CD14-positive monocyte (primary cell): ENCODE measurements around the gene CDKAL1. TPM values are rescaled to one million over a fixed set of nuclear protein-coding genes. Genes with fewer than 3 reads are reported as not detected.

Source experiments
- DNase-seq, 3 donors: peaks; one replicate each; pipeline ENCODE4 v3.0.0-alpha.2; 2011 to 2022
- H2AFZ ChIP-seq: 2 replicates; pipeline ENCODE4 v1.6.0; 2012; ENCODE audit warnings: mild to moderate bottlenecking, low read depth, low read length, inconsistent platforms; ENCODE audit not compliant: insufficient read depth, poor library complexity, severe bottlenecking
- H3K27ac ChIP-seq, 2 donors: 1 replicate in 1 of 2; 2 replicates in 1 of 2; pipeline ENCODE4 v1.5.1; 2012 to 2013; ENCODE audit warnings: low read length in 2 of 2, control low read depth in 1 of 2, inconsistent platforms in 1 of 2, low read depth in 1 of 2, mild to moderate bottlenecking in 1 of 2
- H3K27me3 ChIP-seq, 2 donors: one replicate each; pipeline versions ENCODE4 v1.6.0 to v1.6.1; 2011 to 2013; ENCODE audit warnings: low read length in 2 of 2; ENCODE audit not compliant: control insufficient read depth in 2 of 2, insufficient read depth in 2 of 2
- H3K36me3 ChIP-seq, 2 donors: replicated peaks in 1 of 2; 1 replicate in 1 of 2; 2 replicates in 1 of 2; pipeline versions ENCODE4 v1.5.1 to v1.6.1; 2012 to 2013; ENCODE audit warnings: low read length in 2 of 2, control low read depth in 1 of 2, inconsistent platforms in 1 of 2, mild to moderate bottlenecking in 1 of 2; ENCODE audit not compliant: insufficient read depth in 2 of 2, control insufficient read depth in 1 of 2
- H3K4me1 ChIP-seq, 2 donors: 1 replicate in 1 of 2; 2 replicates in 1 of 2; pipeline versions ENCODE4 v1.5.1 to v1.6.1; 2012 to 2013; ENCODE audit warnings: low read length in 2 of 2, control low read depth in 1 of 2, inconsistent platforms in 1 of 2, mild to moderate bottlenecking in 1 of 2, moderate library complexity in 1 of 2; ENCODE audit not compliant: insufficient read depth in 2 of 2, control insufficient read depth in 1 of 2
- H3K4me2 ChIP-seq: replicated peaks from 2 replicates; pipeline ENCODE3; 2012; ENCODE audit warnings: low read length, moderate library complexity, mild to moderate bottlenecking; ENCODE audit not compliant: poor library complexity, severe bottlenecking; ENCODE audit errors: extremely low read depth
- H3K4me3 ChIP-seq, 3 experiments: fragments of 200-600 bp in 1 of 3; sonication (generic) in 1 of 3; replicated peaks in 1 of 3; 1 replicate in 2 of 3; 2 replicates in 1 of 3; pipeline ENCODE4 v1.5.1; 2011 to 2013; ENCODE audit warnings: low read length in 3 of 3, mild to moderate bottlenecking in 3 of 3, control low read depth in 2 of 3, low read depth in 2 of 3, inconsistent platforms in 1 of 3, moderate library complexity in 1 of 3
- H3K79me2 ChIP-seq: 2 replicates; pipeline ENCODE4 v1.6.0; 2012; ENCODE audit warnings: mild to moderate bottlenecking, control low read depth, inconsistent platforms, low read length, moderate library complexity; ENCODE audit not compliant: insufficient read depth
- H3K9ac ChIP-seq: 2 replicates; pipeline ENCODE4 v1.6.0; 2017; ENCODE audit warnings: low read length, mild to moderate bottlenecking; ENCODE audit not compliant: insufficient read depth, poor library complexity, severe bottlenecking
- H3K9me3 ChIP-seq, 2 donors: replicated peaks in 1 of 2; 1 replicate in 1 of 2; 2 replicates in 1 of 2; pipeline versions ENCODE4 v1.5.1 to v1.6.1; 2012 to 2013; ENCODE audit warnings: low read length in 2 of 2, control low read depth in 1 of 2; ENCODE audit not compliant: control insufficient read depth in 1 of 2, insufficient read depth in 1 of 2
- H4K20me1 ChIP-seq: 2 replicates; pipeline ENCODE4 v1.6.0; 2012; ENCODE audit warnings: mild to moderate bottlenecking, low read length, control low read depth, moderate library complexity; ENCODE audit not compliant: insufficient read depth
- H3K27ac Mint-ChIP-seq, 7 donors: one replicate each; pipeline ENCODE4 v1.8.0; 2020; ENCODE audit warnings: mild to moderate bottlenecking in 7 of 7, mixed read lengths in 7 of 7, moderate library complexity in 6 of 7, inconsistent platforms in 2 of 7
- H3K27me3 Mint-ChIP-seq, 3 donors: one replicate each; pipeline ENCODE4 v1.8.0; 2021 to 2022; ENCODE audit warnings: low read depth in 3 of 3, mild to moderate bottlenecking in 3 of 3, mixed read lengths in 3 of 3, moderate library complexity in 3 of 3, inconsistent platforms in 1 of 3
- H3K36me3 Mint-ChIP-seq, 2 donors: one replicate each; pipeline ENCODE4 v1.8.0; 2020; ENCODE audit warnings: mixed read lengths in 2 of 2, inconsistent platforms in 1 of 2, mild to moderate bottlenecking in 1 of 2
- H3K4me1 Mint-ChIP-seq: one replicate; pipeline ENCODE4 v1.8.0; 2020; ENCODE audit warnings: mild to moderate bottlenecking, mixed read lengths
- H3K4me3 Mint-ChIP-seq, 2 donors: one replicate each; pipeline ENCODE4 v1.8.0; 2020; ENCODE audit warnings: mild to moderate bottlenecking in 2 of 2, mixed read lengths in 2 of 2, moderate library complexity in 1 of 2
- H3K9me3 Mint-ChIP-seq, 7 donors: one replicate each; pipeline ENCODE4 v1.8.0; 2020 to 2022; ENCODE audit warnings: mixed read lengths in 7 of 7, mild to moderate bottlenecking in 6 of 7, moderate library complexity in 6 of 7, inconsistent platforms in 2 of 7
- WGBS: methylation state at CpG from one replicate; pipeline ENCODE4 v1.1.5; 2013; ENCODE audit warnings: missing lambda C conversion rate; ENCODE audit not compliant: insufficient coverage; 5-methylcytosine and 5-hydroxymethylcytosine counted together
- intact Hi-C, 2 donors: fragments of 100-400 bp; cut with micrococcal nuclease; formaldehyde crosslinking; loops; one replicate each; pipeline versions ENCODE4 v1.15.0 to v1.15.1; 2023
- polyA plus RNA-seq, 3 donors: library from polyadenylated mRNA; depleted of rRNA in 1 of 3; unstranded in 2 of 3; stranded (reverse) in 1 of 3; fragments of 300-500 nt in 2 of 3; fragments of >200 nt in 1 of 3; fragmentation: Illumina TruSeq in 2 of 3; gene quantifications; 1 replicate in 2 of 3; 2 replicates in 1 of 3; pipeline ENCODE4 v1.2.3, GENCODE V29; 2012 to 2021
- TF ChIP-seq, protein P1 (sequence below): fragments of 200-600 bp; IDR thresholded peaks from one replicate; pipeline ENCODE4 v1.8.0; 2022; ENCODE audit warnings: antibody characterized with exemption, mild to moderate bottlenecking

CDKAL1 gene
- polyA plus RNA-seq, 3 donors = 3.2 to 12.4 (median 8.3) TPM

DNA sequence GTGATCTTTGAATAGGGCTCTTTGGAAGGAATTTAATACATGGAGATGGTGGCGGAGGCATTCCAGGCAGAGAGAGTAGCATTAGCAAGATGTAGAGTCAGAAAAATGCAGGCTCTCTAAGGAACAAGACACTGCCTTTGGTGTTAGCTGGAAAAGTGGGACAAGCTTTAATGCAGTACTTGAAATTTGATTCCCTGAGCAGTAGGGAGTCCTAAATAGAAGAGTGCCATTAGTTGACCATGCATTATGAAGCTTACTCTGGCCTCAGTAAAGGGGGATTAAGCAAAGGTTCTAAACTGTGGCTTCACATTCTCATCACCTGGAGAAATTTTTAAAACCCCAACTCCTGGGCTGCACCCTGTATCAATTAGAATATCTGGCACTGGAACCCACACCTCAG lies 564.5 kb downstream of the CDKAL1 start:
- no peak overlapping the region for H3K27ac Mint-ChIP-seq
- Histone ChIP-seq H3K27ac (no peak overlapping the region), H3K4me1 (peaks cover 10 to 11% of the 10 kb centered on the region in 2 donors), H3K27me3 (no peaks in the 10 kb centered on the region), H3K4me3 (no peak overlapping the region), H3K9ac (no peak overlapping the region), H3K4me2 (no peak overlapping the region), H4K20me1 (no peaks in the 10 kb centered on the region), H3K79me2 (no peaks in the 10 kb centered on the region), H2AFZ (no peak overlapping the region), H3K9me3 (no peaks in the 10 kb centered on the region), H3K36me3 (no peaks in the 10 kb centered on the region)
- peaks cover 0 to 2% (median 0%) of the 10 kb centered on the region in 3 donors for H3K27me3 Mint-ChIP-seq
- H3K9me3 Mint-ChIP-seq = peaks cover 0 to 3% (median 0%) of the 10 kb centered on the region in 7 donors
- WGBS = 100% methylated on average over 1 of the region's 1 CpG
- peaks cover 14% of the 10 kb centered on the region for H3K4me1 Mint-ChIP-seq
- H3K36me3 Mint-ChIP-seq = no peaks in the 10 kb centered on the region
- intact Hi-C loops = no loop called here
- H3K4me3 Mint-ChIP-seq = no peak overlapping the region
- no peak for DNase-seq
- TF ChIP-seq, protein P1, sequence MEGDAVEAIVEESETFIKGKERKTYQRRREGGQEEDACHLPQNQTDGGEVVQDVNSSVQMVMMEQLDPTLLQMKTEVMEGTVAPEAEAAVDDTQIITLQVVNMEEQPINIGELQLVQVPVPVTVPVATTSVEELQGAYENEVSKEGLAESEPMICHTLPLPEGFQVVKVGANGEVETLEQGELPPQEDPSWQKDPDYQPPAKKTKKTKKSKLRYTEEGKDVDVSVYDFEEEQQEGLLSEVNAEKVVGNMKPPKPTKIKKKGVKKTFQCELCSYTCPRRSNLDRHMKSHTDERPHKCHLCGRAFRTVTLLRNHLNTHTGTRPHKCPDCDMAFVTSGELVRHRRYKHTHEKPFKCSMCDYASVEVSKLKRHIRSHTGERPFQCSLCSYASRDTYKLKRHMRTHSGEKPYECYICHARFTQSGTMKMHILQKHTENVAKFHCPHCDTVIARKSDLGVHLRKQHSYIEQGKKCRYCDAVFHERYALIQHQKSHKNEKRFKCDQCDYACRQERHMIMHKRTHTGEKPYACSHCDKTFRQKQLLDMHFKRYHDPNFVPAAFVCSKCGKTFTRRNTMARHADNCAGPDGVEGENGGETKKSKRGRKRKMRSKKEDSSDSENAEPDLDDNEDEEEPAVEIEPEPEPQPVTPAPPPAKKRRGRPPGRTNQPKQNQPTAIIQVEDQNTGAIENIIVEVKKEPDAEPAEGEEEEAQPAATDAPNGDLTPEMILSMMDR = no peak

DNA sequence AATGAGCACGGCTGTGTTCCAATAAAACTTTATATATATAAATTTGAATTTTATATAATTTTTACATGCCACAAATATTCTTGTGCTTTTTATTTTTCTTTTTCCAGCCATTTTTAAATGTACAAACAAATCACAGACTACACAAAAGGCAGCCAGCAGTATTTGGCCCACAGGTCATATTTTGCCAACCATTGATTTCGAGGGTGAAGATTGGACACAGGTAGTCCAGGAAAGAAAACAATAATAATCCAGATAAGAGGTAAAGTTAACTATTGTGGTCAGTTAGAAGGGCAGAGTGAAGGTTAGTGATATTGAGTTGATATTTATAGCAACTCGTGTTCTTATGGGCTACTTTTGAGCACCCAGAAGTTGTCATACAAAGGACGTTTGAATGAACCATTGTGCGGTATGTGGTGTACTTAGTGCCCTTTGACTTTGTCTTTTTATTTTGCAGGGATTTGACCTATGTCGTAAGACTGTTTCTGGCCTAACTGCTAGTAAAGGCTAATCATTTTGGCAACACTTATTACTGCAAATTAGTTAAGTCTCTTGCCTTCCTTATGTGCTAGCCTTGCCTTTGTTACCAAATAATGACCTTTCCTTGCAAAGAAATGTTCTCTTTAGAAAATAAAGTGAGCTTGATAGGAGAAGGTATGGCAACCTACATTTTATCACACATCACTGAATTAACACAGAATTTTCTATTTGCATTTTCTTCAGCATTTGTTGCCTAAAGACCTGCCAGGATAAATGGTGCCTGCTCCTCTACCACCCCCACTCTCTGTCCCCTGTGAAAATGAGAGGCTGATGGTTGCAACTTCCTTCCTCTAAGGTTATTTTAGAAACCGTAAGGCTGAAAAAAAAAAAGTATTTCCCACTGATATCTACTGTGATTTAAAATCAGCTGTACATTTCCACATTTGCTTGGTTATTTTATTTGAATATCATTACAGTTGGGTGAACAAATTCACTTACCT lies 565.4 kb downstream of the CDKAL1 start:
- 78% methylated on average over 2 of the region's 7 CpGs for WGBS
- H3K4me3 Mint-ChIP-seq = no peak overlapping the region
- TF ChIP-seq, protein P1 = no peak
- Histone ChIP-seq H3K9me3 (no peaks in the 10 kb centered on the region), H4K20me1 (no peaks in the 10 kb centered on the region), H3K79me2 (no peaks in the 10 kb centered on the region), H3K4me3 (no peak overlapping the region), H3K36me3 (no peaks in the 10 kb centered on the region), H3K4me2 (no peak overlapping the region), H3K27me3 (no peaks in the 10 kb centered on the region), H2AFZ (no peak overlapping the region), H3K4me1 (peaks cover 10 to 11% of the 10 kb centered on the region in 2 donors), H3K27ac (no peak overlapping the region), H3K9ac (no peak overlapping the region)
- peaks cover 0 to 2% (median 0%) of the 10 kb centered on the region in 3 donors for H3K27me3 Mint-ChIP-seq
- H3K27ac Mint-ChIP-seq = peak overlapping the region in 2 of 7 donors; percentile 3 to 17
- no peak for DNase-seq
- H3K4me1 Mint-ChIP-seq = peaks cover 14% of the 10 kb centered on the region
- no peaks in the 10 kb centered on the region for H3K36me3 Mint-ChIP-seq
- H3K9me3 Mint-ChIP-seq = peaks cover 0 to 3% (median 0%) of the 10 kb centered on the region in 7 donors
- intact Hi-C loops = no loop called here
